HG03108 (cell line): ENCODE results near the gene AKAP7.
"Not testable (repeated sequence)": the region's sequence is repeated elsewhere in the genome, so short reads cannot be mapped to it uniquely, and the experiment has no call there.

Experiments
- ATAC-seq: cut with Tn5 transposase; IDR thresholded peaks from one replicate; pipeline ENCODE4 v1.9.1; 2021; ENCODE audit warnings: moderate library complexity; ENCODE audit not compliant: unreplicated experiment

AKAP7 gene

GRCh38 chr6:131250936-131251335 lies 115.7 kb downstream of the AKAP7 start:
- no peak for ATAC-seq

- ATAC-seq, result no peak
These were observed 116.4 kb downstream of the AKAP7 start for GRCh38 chr6:131251590-131252199.

GRCh38 chr6:131255434-131255833 lies 120.2 kb downstream of the AKAP7 start:
- no peak for ATAC-seq

- no peak for ATAC-seq
These were observed 120.6 kb downstream of the AKAP7 start for GRCh38 chr6:131255911-131256310.

- no peak for ATAC-seq
These were observed 121.8 kb downstream of the AKAP7 start for GRCh38 chr6:131257104-131257503.

GRCh38 chr6:131258010-131258652 lies 122.9 kb downstream of the AKAP7 start:
- no peak for ATAC-seq

- no peak for ATAC-seq
These were observed 123.7 kb downstream of the AKAP7 start for GRCh38 chr6:131258816-131259476.

- ATAC-seq, result not testable (repeated sequence)
These were observed 125.7 kb downstream of the AKAP7 start for GRCh38 chr6:131260960-131261359.

GRCh38 chr6:131262060-131262459 lies 126.8 kb downstream of the AKAP7 start:
- no peak for ATAC-seq

- no peak for ATAC-seq
These were observed 130.7 kb downstream of the AKAP7 start for GRCh38 chr6:131265939-131266338.

GRCh38 chr6:131268303-131268702 lies 133.0 kb downstream of the AKAP7 start:
- ATAC-seq, result no peak

GRCh38 chr6:131269565-131270391 lies 134.5 kb downstream of the AKAP7 start:
- ATAC-seq, result no peak

- no peak for ATAC-seq
These were observed 135.3 kb downstream of the AKAP7 start for GRCh38 chr6:131270534-131270933.

GRCh38 chr6:131275273-131275672 lies 140.0 kb downstream of the AKAP7 start:
- ATAC-seq, result no peak

GRCh38 chr6:131277591-131277990 lies 142.3 kb downstream of the AKAP7 start:
- ATAC-seq, result no peak

GRCh38 chr6:131281471-131282270 lies 146.4 kb downstream of the AKAP7 start:
- no peak for ATAC-seq

- ATAC-seq, result no peak
These were observed 147.1 kb downstream of the AKAP7 start for GRCh38 chr6:131282365-131282764.

- ATAC-seq, result no peak
These were observed 148.4 kb downstream of the AKAP7 start for GRCh38 chr6:131283466-131284175.

- ATAC-seq, result no peak
These were observed 150.3 kb downstream of the AKAP7 start for GRCh38 chr6:131285548-131285947.

- no peak for ATAC-seq
These were observed 151.3 kb downstream of the AKAP7 start for GRCh38 chr6:131286469-131287040.
